Aorta (tissue), 5 donors: ENCODE data around the gene AUTS2. TPM values are rescaled to one million over a fixed set of nuclear protein-coding genes. Genes with fewer than 3 reads are reported as not detected.

Experiments used
- ATAC-seq: fragments of 200-7000 bp; cut with Tn5 transposase; one replicate; pipeline ENCODE4 v1.9.1; 2022; ENCODE audit warnings: moderate library complexity; ENCODE audit not compliant: low FRiP score
- DNase-seq, 2 donors: peaks; one replicate each; pipeline ENCODE4 v3.0.0-alpha.2; 2020
- H3K27ac ChIP-seq, 2 donors: one replicate each; pipeline ENCODE4 v1.5.1; 2013; ENCODE audit warnings: low read length in 2 of 2, mild to moderate bottlenecking in 2 of 2, moderate library complexity in 2 of 2, control low read depth in 1 of 2, inconsistent platforms in 1 of 2, low read depth in 1 of 2
- H3K27me3 ChIP-seq, 2 donors: one replicate each; pipeline ENCODE4 v1.6.1; 2013; ENCODE audit warnings: control low read depth in 1 of 2, low read length in 1 of 2, mild to moderate bottlenecking in 1 of 2, moderate library complexity in 1 of 2; ENCODE audit not compliant: insufficient read depth in 2 of 2, control insufficient read depth in 1 of 2
- H3K36me3 ChIP-seq, 2 donors: one replicate each; pipeline ENCODE4 v1.6.1; 2013; ENCODE audit warnings: control low read depth in 1 of 2, low read length in 1 of 2, mild to moderate bottlenecking in 1 of 2; ENCODE audit not compliant: insufficient read depth in 2 of 2, control insufficient read depth in 1 of 2
- H3K4me1 ChIP-seq, 2 donors: one replicate each; pipeline ENCODE4 v1.6.1; 2013; ENCODE audit warnings: low read length in 2 of 2, control low read depth in 1 of 2, mild to moderate bottlenecking in 1 of 2, moderate library complexity in 1 of 2; ENCODE audit not compliant: insufficient read depth in 2 of 2, control insufficient read depth in 1 of 2
- H3K4me3 ChIP-seq, 2 donors: one replicate each; pipeline ENCODE4 v1.5.1; 2013; ENCODE audit warnings: low read length in 2 of 2, control low read depth in 1 of 2, mild to moderate bottlenecking in 1 of 2
- H3K9me3 ChIP-seq: one replicate; pipeline ENCODE4 v1.6.1; 2013; ENCODE audit warnings: mild to moderate bottlenecking, low read length; ENCODE audit not compliant: control insufficient read depth
- WGBS, 2 donors: extraction: QIAGEN DNeasy Blood & Tissue Kit; methylation state at CpG; one replicate each; pipeline ENCODE4 v1.1.7; 2013; 5-methylcytosine and 5-hydroxymethylcytosine counted together
- intact Hi-C, 2 donors: fragments of 100-400 bp; cut with DNase I; formaldehyde crosslinking; loops; one replicate each; pipeline versions ENCODE4 v1.14.2 to v1.15.0; 2022
- polyA plus RNA-seq, 2 donors: library from polyadenylated mRNA; stranded (reverse); fragments of 200-250 nt; gene quantifications; one replicate each; pipeline ENCODE4 v1.2.3, GENCODE V29; 2013
- total RNA-seq, 2 donors: library from RNA; stranded (reverse); fragmentation: NEBNext Ultra II Directional; extraction: Animal tissue kit (Norgen Biotek cat#: 25700); gene quantifications; one replicate each; pipeline ENCODE4 v1.2.1, GENCODE V29; 2021
- donor health status: healthy with polysubstance abuse.
- donor health status: Bipolar disorder and iron deficiency.
- donor health status: DM: no; HTN: no; CAD: no.
- donor health status: DM: no; HTN: no; CAD: no.
- donor health status: DM: yes; HTN: yes; CAD: no.

AUTS2 gene
- total and polyA plus RNA-seq, 4 donors, result 3.9 to 102 (median 57.0) TPM

GRCh38 chr7:70027867-70028266 is 429.6 kb downstream of the AUTS2 start:
- no peak overlapping the region for H3K27ac ChIP-seq
- no peak for ATAC-seq
- H3K9me3 ChIP-seq, result no peaks in the 10 kb centered on the region
- H3K27me3 ChIP-seq, result peaks cover 0 to 2% of the 10 kb centered on the region in 2 donors
- intact Hi-C loops, result no loop called here
- H3K4me3 ChIP-seq, result no peak overlapping the region
- no peaks in the 10 kb centered on the region for H3K36me3 ChIP-seq
- WGBS, 2 donors, result 86 to 91% methylated on average over 4 of the region's 4 CpGs
- H3K4me1 ChIP-seq, result no peaks in the 10 kb centered on the region
- no peak for DNase-seq

GRCh38 chr7:70028620-70029019 is 430.3 kb downstream of the AUTS2 start:
- DNase-seq (no peak), ATAC-seq (no peak)
- no peak overlapping the region for H3K27ac ChIP-seq
- H3K36me3 ChIP-seq, result no peaks in the 10 kb centered on the region
- no peaks in the 10 kb centered on the region for H3K4me1 ChIP-seq
- H3K27me3 ChIP-seq, result peaks cover 0 to 2% of the 10 kb centered on the region in 2 donors
- 88 to 93% methylated on average over 2 of the region's 2 CpGs for WGBS, 2 donors
- H3K4me3 ChIP-seq, result no peak overlapping the region
- no peaks in the 10 kb centered on the region for H3K9me3 ChIP-seq
- intact Hi-C loops, result no loop called here

- DNase-seq (no peak), ATAC-seq (no peak)
- 92 to 93% methylated on average over 1 of the region's 1 CpG for WGBS, 2 donors
- no peaks in the 10 kb centered on the region for H3K4me1 ChIP-seq
- no peaks in the 10 kb centered on the region for H3K36me3 ChIP-seq
- H3K4me3 ChIP-seq, result no peak overlapping the region
- no peak overlapping the region for H3K27ac ChIP-seq
- intact Hi-C loops, result no loop called here
- H3K27me3 ChIP-seq, result peaks cover 0 to 2% of the 10 kb centered on the region in 2 donors
- no peaks in the 10 kb centered on the region for H3K9me3 ChIP-seq
Measured at GRCh38 chr7:70029993-70030392, 431.7 kb downstream of the AUTS2 start.

GRCh38 chr7:70030745-70031144 is 432.5 kb downstream of the AUTS2 start:
- no peaks in the 10 kb centered on the region for H3K4me1 ChIP-seq
- intact Hi-C loops, result no loop called here
- no peak for DNase-seq
- 82 to 90% methylated on average over 3 of the region's 3 CpGs for WGBS, 2 donors
- H3K9me3 ChIP-seq, result no peaks in the 10 kb centered on the region
- no peak overlapping the region for H3K27ac ChIP-seq
- no peak for ATAC-seq
- H3K27me3 ChIP-seq, result peaks cover 0 to 2% of the 10 kb centered on the region in 2 donors
- H3K4me3 ChIP-seq, result no peak overlapping the region
- no peaks in the 10 kb centered on the region for H3K36me3 ChIP-seq

GRCh38 chr7:70031245-70031644 is 433.0 kb downstream of the AUTS2 start:
- intact Hi-C loops, result no loop called here
- DNase-seq, result no peak
- H3K36me3 ChIP-seq, result no peaks in the 10 kb centered on the region
- ATAC-seq, result no peak
- H3K4me3 ChIP-seq, result no peak overlapping the region
- no peaks in the 10 kb centered on the region for H3K4me1 ChIP-seq
- 87 to 90% methylated on average over 4 of the region's 4 CpGs for WGBS, 2 donors
- no peak overlapping the region for H3K27ac ChIP-seq
- H3K9me3 ChIP-seq, result no peaks in the 10 kb centered on the region
- H3K27me3 ChIP-seq, result peaks cover 0 to 2% of the 10 kb centered on the region in 2 donors

GRCh38 chr7:70032649-70033048 is 434.4 kb downstream of the AUTS2 start:
- Histone ChIP-seq H3K27ac (no peak overlapping the region), H3K9me3 (no peaks in the 10 kb centered on the region), H3K4me3 (no peak overlapping the region), H3K36me3 (no peaks in the 10 kb centered on the region), H3K4me1 (no peaks in the 10 kb centered on the region), H3K27me3 (peaks cover 0 to 2% of the 10 kb centered on the region in 2 donors)
- ATAC-seq (no peak), DNase-seq (no peak)
- intact Hi-C loops, result no loop called here

GRCh38 chr7:70033226-70033625 is 435.0 kb downstream of the AUTS2 start:
- DNase-seq, result no peak
- no peak overlapping the region for H3K27ac ChIP-seq
- intact Hi-C loops, result no loop called here
- H3K27me3 ChIP-seq, result peaks cover 0 to 2% of the 10 kb centered on the region in 2 donors
- no peak overlapping the region for H3K4me3 ChIP-seq
- H3K9me3 ChIP-seq, result no peaks in the 10 kb centered on the region
- no peaks in the 10 kb centered on the region for H3K4me1 ChIP-seq
- no peak for ATAC-seq
- no peaks in the 10 kb centered on the region for H3K36me3 ChIP-seq

DNA sequence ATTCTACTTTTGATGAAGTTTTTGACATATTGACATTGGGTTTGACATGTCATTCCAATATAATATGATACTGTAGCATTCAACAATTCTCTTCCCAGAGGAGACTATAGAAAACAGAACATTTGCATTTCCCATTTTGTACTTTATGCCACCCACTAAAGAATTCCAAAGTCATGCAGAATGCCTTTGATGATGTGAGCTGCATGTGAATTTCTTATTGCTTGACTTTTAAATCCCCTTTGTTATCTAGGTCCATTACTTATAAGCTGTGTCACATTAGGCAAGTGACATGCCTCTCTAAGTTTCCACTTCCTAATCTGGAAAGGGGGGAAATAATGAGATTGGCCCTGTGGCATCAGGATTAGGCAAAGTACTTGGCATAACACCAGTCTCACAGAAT is 436.7 kb downstream of the AUTS2 start:
- DNase-seq (no peak), ATAC-seq (no peak)
- Histone ChIP-seq H3K27me3 (no peaks in the 10 kb centered on the region), H3K9me3 (no peaks in the 10 kb centered on the region), H3K4me3 (no peak overlapping the region), H3K4me1 (no peaks in the 10 kb centered on the region), H3K27ac (no peak overlapping the region), H3K36me3 (no peaks in the 10 kb centered on the region)
- intact Hi-C loops, result no loop called here

DNA sequence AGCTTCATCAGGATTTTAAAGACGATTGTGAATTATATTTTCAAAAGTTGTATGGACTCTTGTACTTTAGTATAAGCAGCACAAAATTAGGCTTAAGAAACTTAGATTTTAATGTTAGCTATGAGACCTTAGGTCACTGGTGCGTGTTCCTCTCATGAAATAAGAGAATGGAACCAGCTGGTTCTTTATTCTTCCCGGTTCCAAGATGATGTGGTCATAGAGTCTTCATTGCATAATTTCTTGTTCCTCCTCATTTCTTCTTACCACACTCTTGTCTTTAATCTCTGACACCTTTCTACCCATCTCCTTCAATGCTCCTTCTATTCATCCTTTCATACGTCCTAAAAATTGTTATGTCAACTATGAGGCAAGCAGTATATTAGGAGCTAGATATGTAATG is 437.2 kb downstream of the AUTS2 start:
- intact Hi-C loops, result no loop called here
- no peak for DNase-seq
- Histone ChIP-seq H3K27ac (no peak overlapping the region), H3K36me3 (no peaks in the 10 kb centered on the region), H3K9me3 (no peaks in the 10 kb centered on the region), H3K4me3 (no peak overlapping the region), H3K27me3 (no peaks in the 10 kb centered on the region), H3K4me1 (no peaks in the 10 kb centered on the region)
- no peak for ATAC-seq
- WGBS, 2 donors, result 46% methylated on average over 4 of the region's 4 CpGs
